Right lobe of liver (tissue), 6 donors: Measurements from ENCODE around the gene NLRP6. TPM values are rescaled to one million over a fixed set of nuclear protein-coding genes. Genes with fewer than 3 reads are reported as not detected.
"Not testable (repeated sequence)": the region's sequence is repeated elsewhere in the genome, so short reads cannot be mapped to it uniquely, and the experiment has no call there.

Source experiments
- ATAC-seq, 4 donors: fragments of 200-7000 bp; cut with Tn5 transposase; one replicate each; pipeline ENCODE4 v1.9.1; 2020; ENCODE audit warnings: mild to moderate bottlenecking in 4 of 4, moderate library complexity in 4 of 4
- DNase-seq, 3 donors: peaks; one replicate each; pipeline ENCODE4 v3.0.0-alpha.2; 2020
- H3K27ac ChIP-seq, 3 donors: fragments of 200-600 bp; one replicate each; pipeline ENCODE4 v1.8.0; 2022
- H3K27me3 ChIP-seq, 2 donors: fragments of 200-600 bp; one replicate each; pipeline ENCODE4 v1.8.0; 2022
- H3K36me3 ChIP-seq, 4 donors: fragments of 200-600 bp; sonication (generic) in 1 of 4; one replicate each; pipeline versions ENCODE4 v1.5.1 to v1.8.0; 2017 to 2022; ENCODE audit warnings: control low read depth in 1 of 4
- H3K4me1 ChIP-seq, 4 donors: fragments of 200-600 bp; sonication (generic) in 1 of 4; one replicate each; pipeline versions ENCODE4 v1.5.1 to v1.8.0; 2017 to 2022; ENCODE audit warnings: control low read depth in 1 of 4
- H3K4me3 ChIP-seq, 3 donors: fragments of 200-600 bp; one replicate each; pipeline ENCODE4 v1.8.0; 2022
- H3K9me3 ChIP-seq, 4 donors: fragments of 200-600 bp; sonication (generic) in 1 of 4; one replicate each; pipeline versions ENCODE4 v1.5.1 to v1.8.0; 2017 to 2022; ENCODE audit warnings: control low read depth in 1 of 4
- CTCF ChIP-seq, 4 donors: fragments of 200-600 bp in 3 of 4; fragments of 450-650 bp in 1 of 4; IDR thresholded peaks; one replicate each; pipeline versions ENCODE4 v1.5.1 to v1.8.0; 2016 to 2022; ENCODE audit warnings: antibody characterized with exemption in 4 of 4, mild to moderate bottlenecking in 2 of 4
- POLR2A ChIP-seq: fragments of 450-650 bp; IDR thresholded peaks from one replicate; pipeline ENCODE4 v1.6.1; 2017; ENCODE audit warnings: antibody characterized with exemption, mild to moderate bottlenecking
- WGBS: methylation state at CpG from one replicate; pipeline ENCODE4 v1.1.6; 2018; ENCODE audit warnings: low coverage, low lambda C conversion rate; ENCODE audit not compliant: insufficient coverage; ENCODE audit errors: missing lambda C conversion rate; 5-methylcytosine and 5-hydroxymethylcytosine counted together
- intact Hi-C, 2 donors: fragments of 100-400 bp; cut with DNase I; formaldehyde crosslinking; loops; one replicate each; pipeline versions ENCODE4 v1.11.2 to v1.14.1; 2022
- total RNA-seq, 6 experiments: library from RNA; depleted of rRNA in 2 of 6; stranded (reverse); fragments of >200 nt in 2 of 6; fragmentation: NEBNext Ultra II Directional in 3 of 6; extraction: Animal tissue kit (Norgen Biotek cat#: 25700) in 3 of 6; gene quantifications; one replicate each; pipeline versions ENCODE4 v1.1.0 to v1.2.4, GENCODE V29; 2016 to 2023
- donor health status: DM: no; HTN: yes; CAD: no.
- donor health status: DM: no; HTN: no; CAD: no.
- donor health status: DM: no; HTN: no; CAD: no.
- donor health status: DM: no; HTN: yes; CAD: no.
- donor health status: DM: no; HTN: yes; CAD: no.

NLRP6 gene
- total RNA-seq, 6 experiments from 2014 or later = 0.22 to 6.2 (median 1.6) TPM

GRCh38 chr11:305844-306211 is 27.6 kb downstream of the NLRP6 start:
- H3K4me3 ChIP-seq = no peak overlapping the region
- peaks cover 0 to 23% (median 10%) of the 10 kb centered on the region in 4 donors for H3K4me1 ChIP-seq
- no peaks in the 10 kb centered on the region for H3K36me3 ChIP-seq
- H3K27me3 ChIP-seq = no peaks in the 10 kb centered on the region
- intact Hi-C loops = loop anchor here in 1 of 2 donors (10.0 kb wide), 1 partner anchor 59 kb away; the partner anchor contains the start of gene B4GALNT4
- DNase-seq = peak in 1 of 3 donors; percentile 34
- no peak overlapping the region for H3K27ac ChIP-seq
- TF ChIP-seq POLR2A (no peak), CTCF (IDR thresholded peaks at IDR 0.05) (no peak)
- ATAC-seq = no peak
- H3K9me3 ChIP-seq = no peaks in the 10 kb centered on the region
- 84% methylated on average over 10 of the region's 10 CpGs for WGBS

GRCh38 chr11:306645-307371 is 28.6 kb downstream of the NLRP6 start:
- no peak for TF ChIP-seq POLR2A
- TF ChIP-seq CTCF (IDR thresholded peaks at IDR 0.05) = no peak
- 91% methylated on average over 5 of the region's 17 CpGs for WGBS
- ATAC-seq = no peak
- H3K9me3 ChIP-seq = no peaks in the 10 kb centered on the region
- no peaks in the 10 kb centered on the region for H3K36me3 ChIP-seq
- H3K4me1 ChIP-seq = peaks cover 0 to 23% (median 10%) of the 10 kb centered on the region in 4 donors
- intact Hi-C loops = loop anchor here in 1 of 2 donors (10.0 kb wide), 1 partner anchor 58 kb away; the partner anchor contains the start of gene B4GALNT4
- H3K27ac ChIP-seq = peak overlapping the region; percentile 58 to 95 (median 94)
- no peaks in the 10 kb centered on the region for H3K27me3 ChIP-seq
- DNase-seq = peak in 2 of 3 donors; percentile 57 to 58
- H3K4me3 ChIP-seq = no peak overlapping the region

GRCh38 chr11:307766-308708 is 29.8 kb downstream of the NLRP6 start, which contains the start of gene IFITM2:
TSS of gene IFITM2 (plus strand) at chr11:307816. CDS start at chr11:308193, 377 bp downstream.
- peak; percentile 84 to 86 (median 84) for DNase-seq

More at GRCh38 chr11:307766-308708, 29.8 kb downstream of the NLRP6 start, which contains the start of gene IFITM2:
- Histone ChIP-seq H3K4me1 (peaks cover 0 to 31% (median 11%) of the 10 kb centered on the region in 4 donors), H3K4me3 (peak within 1 kb of the TSS; percentile 51 to 65 (median 51)), H3K27ac (peak within 1 kb of the TSS; percentile 89 to 95 (median 94))
- H3K9me3 ChIP-seq, H3K36me3 ChIP-seq, H3K27me3 ChIP-seq: not testable (repeated sequence)
- 0% methylated on average over 3 of the region's 28 CpGs for WGBS
- intact Hi-C loops = loop anchor here in 1 of 2 donors (10.0 kb wide), 1 partner anchor 57 kb away; the partner anchor contains the start of gene B4GALNT4
- TF ChIP-seq POLR2A (peak; percentile 94), CTCF (IDR thresholded peaks at IDR 0.05) (peak in 2 of 4 donors; percentile 7 to 15)
- peak; percentile 53 to 70 (median 64) for ATAC-seq
